Measurements from ENCODE around the gene NRN1L.

DNA sequence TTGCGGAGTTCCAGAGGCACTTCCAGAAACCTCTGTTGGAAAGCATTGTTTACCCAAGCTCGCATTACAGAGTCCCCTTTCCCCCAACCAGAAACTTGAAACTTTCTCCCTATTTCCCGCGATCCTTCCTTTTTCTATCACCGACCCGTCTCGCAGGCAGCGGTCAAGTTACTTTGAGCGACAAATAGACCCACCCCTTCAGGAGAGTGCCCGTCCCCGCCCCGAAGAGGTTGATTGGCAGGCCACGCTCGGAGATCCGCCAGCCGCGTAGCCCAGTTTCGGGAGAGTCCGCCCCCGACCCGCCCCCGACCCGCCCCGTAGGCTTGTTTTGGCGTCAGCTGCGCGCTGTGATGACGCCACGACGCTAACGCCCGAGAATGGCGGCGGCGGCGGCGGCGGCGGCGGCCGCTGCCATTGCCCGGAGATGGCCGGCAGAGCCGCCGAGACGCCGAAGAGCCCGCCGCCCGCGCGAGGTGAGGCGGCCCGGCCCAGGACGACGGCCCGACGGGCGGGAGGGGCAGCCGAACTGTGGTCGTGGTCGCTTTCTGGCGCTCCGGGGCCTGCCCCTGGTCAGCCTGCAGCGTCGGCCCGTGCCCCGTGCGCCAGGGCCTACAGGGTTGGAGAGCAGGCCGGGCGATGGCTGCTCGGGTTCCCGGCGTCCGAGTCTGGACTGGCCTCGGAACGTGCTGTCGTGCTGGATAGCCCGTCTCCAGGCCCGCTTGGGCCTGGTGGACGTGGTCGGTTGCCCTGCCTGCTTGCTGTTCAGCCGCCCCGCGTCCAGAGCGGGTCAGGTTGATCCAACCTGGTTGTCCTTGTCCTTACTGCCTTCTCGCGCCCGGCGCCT lies 8.4 kb downstream of the NRN1L start, which contains the start of gene PSKH1:
- no peak for TF ChIP-seq CTCF (IDR thresholded peaks at IDR 0.05; ENCODE audit: low read depth, low read length, poor library complexity, severe bottlenecking)
- TF ChIP-seq EZH2phosphoT487 (IDR thresholded peaks at IDR 0.05; ENCODE audit: borderline replicate concordance, low read length), result no peak

All from DOHH2 (cell line).